Peyer's patch (tissue), 4 donors: ENCODE measurements around the gene KIRREL3.

Experiments
- POLR2A ChIP-seq, 2 donors: fragments of 450-650 bp; IDR thresholded peaks; one replicate each; pipeline ENCODE4 v1.5.1; 2017; ENCODE audit warnings: antibody characterized with exemption in 2 of 2, mild to moderate bottlenecking in 2 of 2, moderate library complexity in 2 of 2
- TF ChIP-seq, protein P1 (sequence below), 6 experiments: fragments of 450-650 bp in 4 of 6; fragments of 200-600 bp in 2 of 6; sonication (generic) in 1 of 6; IDR thresholded peaks; one replicate each; pipeline ENCODE4 v1.5.1; 2017 to 2019; ENCODE audit warnings: antibody characterized with exemption in 6 of 6, mild to moderate bottlenecking in 3 of 6, moderate library complexity in 1 of 6

DNA sequence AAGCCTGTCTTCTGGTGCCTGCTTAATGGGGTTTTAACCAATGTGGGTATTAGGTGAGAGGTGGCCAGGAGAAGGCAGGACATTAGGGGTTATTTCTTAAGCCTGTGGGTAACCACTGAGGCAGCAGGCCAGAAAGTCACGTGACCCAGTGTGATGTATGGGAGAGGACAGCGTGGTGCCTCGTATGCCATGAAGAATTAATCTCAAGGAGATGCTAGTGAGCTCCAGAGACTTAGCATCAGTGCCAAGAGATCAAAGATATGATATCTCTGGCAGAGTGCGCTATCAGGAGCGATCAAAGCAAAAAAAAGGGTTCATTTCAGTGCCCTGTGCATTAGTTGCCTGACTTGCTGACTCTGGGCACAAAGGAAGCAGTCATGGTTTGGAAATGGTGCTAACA is 275.5 kb downstream of the KIRREL3 start:
- TF ChIP-seq, protein P1, sequence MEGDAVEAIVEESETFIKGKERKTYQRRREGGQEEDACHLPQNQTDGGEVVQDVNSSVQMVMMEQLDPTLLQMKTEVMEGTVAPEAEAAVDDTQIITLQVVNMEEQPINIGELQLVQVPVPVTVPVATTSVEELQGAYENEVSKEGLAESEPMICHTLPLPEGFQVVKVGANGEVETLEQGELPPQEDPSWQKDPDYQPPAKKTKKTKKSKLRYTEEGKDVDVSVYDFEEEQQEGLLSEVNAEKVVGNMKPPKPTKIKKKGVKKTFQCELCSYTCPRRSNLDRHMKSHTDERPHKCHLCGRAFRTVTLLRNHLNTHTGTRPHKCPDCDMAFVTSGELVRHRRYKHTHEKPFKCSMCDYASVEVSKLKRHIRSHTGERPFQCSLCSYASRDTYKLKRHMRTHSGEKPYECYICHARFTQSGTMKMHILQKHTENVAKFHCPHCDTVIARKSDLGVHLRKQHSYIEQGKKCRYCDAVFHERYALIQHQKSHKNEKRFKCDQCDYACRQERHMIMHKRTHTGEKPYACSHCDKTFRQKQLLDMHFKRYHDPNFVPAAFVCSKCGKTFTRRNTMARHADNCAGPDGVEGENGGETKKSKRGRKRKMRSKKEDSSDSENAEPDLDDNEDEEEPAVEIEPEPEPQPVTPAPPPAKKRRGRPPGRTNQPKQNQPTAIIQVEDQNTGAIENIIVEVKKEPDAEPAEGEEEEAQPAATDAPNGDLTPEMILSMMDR (IDR thresholded peaks at IDR 0.05) = no peak
- TF ChIP-seq POLR2A (IDR thresholded peaks at IDR 0.05) = no peak
